Activated T-helper 1 cell treated with anti-CD3 and anti-CD28 coated beads, Interleukin-12 subunit alpha, Interleukin-12 subunit beta, Interleukin-2, Interleukin-4 antibody, amounts not matched to agents 30 ng/mL and 10 ng/mL and 1 ng/mL, durations not matched to agents 14 hours and 24 hours and 36 hours (primary cell): ENCODE data around the gene CARD11. TPM values are rescaled to one million over a fixed set of nuclear protein-coding genes. Genes with fewer than 3 reads are reported as not detected.

Experiments used
- DNase-seq: peaks from one replicate; pipeline ENCODE4 v3.0.0; 2021; ENCODE audit warnings: low spot score
- H3K27ac Mint-ChIP-seq: one replicate; pipeline ENCODE4 v1.8.0; 2021; ENCODE audit warnings: mild to moderate bottlenecking, mixed read lengths
- H3K27me3 Mint-ChIP-seq: one replicate; pipeline ENCODE4 v1.8.0; 2022; ENCODE audit warnings: mild to moderate bottlenecking, moderate library complexity, mixed read lengths; ENCODE audit not compliant: insufficient read depth
- H3K36me3 Mint-ChIP-seq: one replicate; pipeline ENCODE4 v1.8.0; 2021; ENCODE audit warnings: low read depth, mixed read lengths
- H3K4me1 Mint-ChIP-seq: one replicate; pipeline ENCODE4 v1.8.0; 2021; ENCODE audit warnings: low read depth, mixed read lengths
- H3K4me3 Mint-ChIP-seq: one replicate; pipeline ENCODE4 v1.8.0; 2021; ENCODE audit warnings: mild to moderate bottlenecking, moderate library complexity, mixed read lengths
- H3K9me3 Mint-ChIP-seq: one replicate; pipeline ENCODE4 v1.8.0; 2021; ENCODE audit warnings: mixed read lengths
- intact Hi-C: fragments of 100-400 bp; cut with micrococcal nuclease; formaldehyde crosslinking; loops from one replicate; pipeline ENCODE4 v1.15.1; 2024
- total RNA-seq: library from RNA; stranded (reverse); gene quantifications from 2 replicates; pipeline ENCODE4 v1.2.3, GENCODE V29; 2022

The CARD11 gene
- total RNA-seq, 1 donor from 2014 or later, result 128 TPM

DNA sequence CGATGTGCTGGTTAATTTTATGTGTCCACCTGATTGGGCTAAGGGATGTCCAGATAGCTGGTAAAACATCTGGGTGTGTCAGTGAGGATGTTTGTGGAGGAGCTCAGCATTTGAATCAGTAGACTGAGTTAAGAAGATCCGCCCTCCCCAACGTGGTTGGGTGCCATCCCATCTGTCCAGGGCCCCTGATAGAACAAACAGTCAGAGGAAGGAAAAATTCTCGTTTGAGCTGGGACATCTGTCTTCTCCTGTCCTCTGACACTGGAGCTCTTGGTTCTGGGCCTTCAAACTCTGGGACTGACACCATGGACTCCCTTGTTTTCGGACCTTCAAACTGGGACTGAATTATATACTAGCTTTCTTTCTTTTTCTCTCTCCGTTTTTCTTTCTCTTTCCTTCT is 59.6 kb downstream of the CARD11 start:
- DNase-seq, result no peak
- Mint-ChIP-seq H3K27ac (peak overlapping the region; percentile 64), H3K27me3 (no peaks in the 10 kb centered on the region), H3K36me3 (peaks cover 42% of the 10 kb centered on the region), H3K9me3 (peaks cover 4% of the 10 kb centered on the region), H3K4me1 (peaks cover 75% of the 10 kb centered on the region), H3K4me3 (no peak overlapping the region)
- intact Hi-C loops, result no loop called here

DNA sequence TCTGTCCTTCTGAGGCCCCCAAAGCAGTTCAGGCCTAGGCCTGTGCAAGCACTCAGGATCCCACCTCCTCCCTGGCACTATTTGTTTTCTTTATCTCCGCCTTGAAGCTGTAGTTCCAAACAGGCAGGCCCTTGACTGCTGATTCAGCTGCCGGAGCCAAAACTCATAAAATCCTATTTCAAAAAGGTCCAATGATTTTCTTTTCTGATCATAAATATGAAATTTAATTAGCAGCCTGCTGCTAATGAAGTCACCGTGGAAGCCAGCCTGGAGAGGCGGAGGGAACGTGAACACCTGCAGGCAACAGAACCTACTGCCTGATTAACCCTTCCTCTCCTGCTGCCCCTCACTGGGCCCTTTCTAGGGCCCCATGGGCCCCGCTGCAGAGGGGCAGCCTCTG is 60.1 kb downstream of the CARD11 start:
- intact Hi-C loops, result no loop called here
- H3K4me3 Mint-ChIP-seq, result peak overlapping the region; percentile 11

DNA sequence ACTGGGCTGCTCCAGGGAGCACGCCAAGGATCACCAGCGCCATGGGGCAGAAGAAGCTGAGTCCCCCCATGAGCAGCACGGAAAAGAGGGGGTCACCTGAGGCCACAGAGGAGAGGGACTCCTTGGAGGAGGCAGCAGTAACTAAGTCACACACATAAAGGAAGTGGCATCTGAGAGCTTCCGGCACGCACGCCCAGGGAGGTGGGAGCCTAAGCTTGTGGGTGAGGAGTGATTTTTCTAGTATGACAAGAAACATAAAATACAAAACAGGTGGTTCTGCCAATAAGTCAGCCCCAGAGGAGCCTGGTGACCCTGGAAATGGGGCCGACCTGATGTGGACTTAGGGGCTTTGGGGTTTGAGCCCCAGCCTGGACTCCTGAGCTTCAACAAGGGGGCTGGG is 60.8 kb downstream of the CARD11 start:
- DNase-seq, result peak; percentile 59
- Mint-ChIP-seq H3K36me3 (peaks cover 40% of the 10 kb centered on the region), H3K27ac (peak overlapping the region; percentile 81), H3K4me3 (peak overlapping the region; percentile 11), H3K4me1 (peaks cover 81% of the 10 kb centered on the region), H3K27me3 (no peaks in the 10 kb centered on the region), H3K9me3 (no peaks in the 10 kb centered on the region)
- intact Hi-C loops, result no loop called here

More for the DNA sequence above, 60.1 kb downstream of the CARD11 start:
- Mint-ChIP-seq H3K4me1 (peaks cover 78% of the 10 kb centered on the region), H3K9me3 (peaks cover 2% of the 10 kb centered on the region), H3K27me3 (no peaks in the 10 kb centered on the region), H3K36me3 (peaks cover 43% of the 10 kb centered on the region), H3K27ac (peak overlapping the region; percentile 81)
- DNase-seq, result no peak

DNA sequence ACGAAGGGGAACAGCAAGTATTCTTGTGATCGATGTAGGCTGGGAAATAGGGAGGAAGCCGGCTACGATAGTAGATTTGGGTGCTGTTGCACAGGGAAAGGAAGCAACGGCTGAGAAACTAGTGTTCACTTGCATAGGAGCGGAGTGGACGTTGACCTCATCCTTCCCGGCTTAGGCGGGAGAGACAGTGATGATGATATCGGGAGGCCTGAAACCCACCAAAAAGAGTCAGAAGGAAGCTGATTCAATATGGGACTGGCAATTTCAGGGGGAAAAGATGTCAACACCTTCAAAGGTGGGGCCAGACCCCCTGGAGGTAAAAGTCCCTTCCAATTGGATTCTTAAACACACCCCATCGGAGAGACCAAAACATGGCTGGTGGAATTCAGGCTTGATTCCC is 61.3 kb downstream of the CARD11 start:
- Mint-ChIP-seq H3K36me3 (peaks cover 38% of the 10 kb centered on the region), H3K4me3 (peak overlapping the region; percentile 11), H3K27me3 (no peaks in the 10 kb centered on the region), H3K27ac (peak overlapping the region; percentile 81), H3K9me3 (no peaks in the 10 kb centered on the region), H3K4me1 (peaks cover 81% of the 10 kb centered on the region)
- no peak for DNase-seq
- intact Hi-C loops, result no loop called here

DNA sequence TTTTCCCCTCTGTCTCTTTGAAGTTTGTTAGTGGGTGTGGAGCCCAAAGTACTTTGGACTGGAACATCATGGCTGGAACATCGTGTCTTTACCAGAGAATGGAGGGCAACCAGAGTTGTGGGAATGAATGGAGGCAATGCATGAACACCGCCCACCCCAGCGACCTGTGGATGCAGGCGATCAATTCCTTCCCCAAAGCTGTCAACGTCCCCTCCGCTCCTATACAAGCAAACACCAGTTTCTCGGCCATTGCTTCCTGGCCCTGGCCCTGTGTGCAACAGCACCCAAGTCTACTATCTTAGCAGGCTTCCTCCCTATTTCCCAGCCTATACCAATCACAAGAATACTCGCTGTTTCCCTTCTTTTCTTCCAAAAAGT is 62.6 kb downstream of the CARD11 start:
- peak overlapping the region; percentile 85 for H3K27ac Mint-ChIP-seq
- intact Hi-C loops, result no loop called here
- peaks cover 39% of the 10 kb centered on the region for H3K36me3 Mint-ChIP-seq
- no peaks in the 10 kb centered on the region for H3K9me3 Mint-ChIP-seq
- no peak for DNase-seq
- no peaks in the 10 kb centered on the region for H3K27me3 Mint-ChIP-seq
- peaks cover 72% of the 10 kb centered on the region for H3K4me1 Mint-ChIP-seq
- peak overlapping the region; percentile 25 for H3K4me3 Mint-ChIP-seq

DNA sequence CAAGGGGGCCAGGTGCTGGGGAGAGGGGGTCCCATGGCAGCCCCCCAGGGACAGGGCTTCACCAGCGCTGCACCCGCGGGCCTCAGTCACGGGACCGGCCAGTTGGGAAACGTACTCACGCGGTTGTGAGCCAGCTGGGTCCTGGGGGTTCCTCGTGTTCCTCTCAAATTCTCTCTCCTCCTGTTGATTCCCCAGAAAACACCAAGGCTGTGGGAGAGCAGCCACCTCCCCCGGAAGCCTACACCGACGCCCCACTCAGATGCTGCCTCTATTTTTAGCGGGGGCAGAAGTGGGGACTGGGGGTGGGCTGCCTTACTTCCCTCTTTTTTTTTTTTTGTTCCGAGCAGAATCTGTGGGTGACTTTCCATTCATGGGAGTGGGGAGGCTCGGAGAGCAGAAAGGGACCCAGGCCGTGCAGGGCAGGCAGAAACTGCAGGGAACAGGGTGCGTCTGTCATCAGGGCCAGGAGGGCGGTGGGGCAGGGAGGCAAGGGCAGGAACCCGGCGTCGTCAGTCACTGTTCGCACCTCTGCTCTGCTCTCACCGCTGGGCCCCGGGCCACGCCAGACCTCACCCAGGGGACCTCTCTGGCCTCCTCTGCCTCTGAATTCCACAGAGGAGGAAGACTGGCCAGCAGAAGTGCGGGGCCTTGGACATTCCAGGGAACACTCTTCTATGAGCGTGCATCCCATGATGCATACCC is 63.1 kb downstream of the CARD11 start:
- Mint-ChIP-seq H3K27me3 (no peaks in the 10 kb centered on the region), H3K36me3 (peaks cover 39% of the 10 kb centered on the region), H3K4me3 (peak overlapping the region; percentile 25), H3K4me1 (peaks cover 69% of the 10 kb centered on the region), H3K27ac (peak overlapping the region; percentile 85), H3K9me3 (no peaks in the 10 kb centered on the region)
- intact Hi-C loops, result no loop called here
- DNase-seq, result no peak

DNA sequence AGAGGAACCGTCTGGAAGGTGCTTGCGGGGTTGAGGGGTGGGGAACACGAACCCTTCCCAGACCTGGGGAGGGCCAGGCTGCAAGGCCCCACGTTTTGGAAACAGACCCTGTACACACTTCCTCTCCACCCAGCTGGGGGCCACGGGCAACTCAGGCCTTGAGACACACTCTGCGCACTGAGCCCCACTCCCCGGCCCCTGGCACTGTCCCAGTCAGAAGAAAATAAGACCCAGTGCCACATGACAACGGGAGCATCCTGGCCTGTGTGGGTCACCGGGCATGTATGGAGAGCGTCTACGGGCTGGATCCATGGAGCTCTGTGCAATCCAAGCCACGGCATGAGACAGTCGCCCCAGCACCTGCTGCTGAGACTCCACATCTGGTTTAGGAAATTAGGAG is 63.7 kb downstream of the CARD11 start:
- intact Hi-C loops, result loop anchor here (2.0 to 5.0 kb wide), 3 partner anchors 32 to 108 kb away; partner anchors contain the start of gene CARD11
- Mint-ChIP-seq H3K4me3 (peak overlapping the region; percentile 56), H3K27ac (peak overlapping the region; percentile 85), H3K36me3 (peaks cover 41% of the 10 kb centered on the region), H3K9me3 (no peaks in the 10 kb centered on the region), H3K4me1 (peaks cover 65% of the 10 kb centered on the region), H3K27me3 (no peaks in the 10 kb centered on the region)
- DNase-seq, result no peak

DNA sequence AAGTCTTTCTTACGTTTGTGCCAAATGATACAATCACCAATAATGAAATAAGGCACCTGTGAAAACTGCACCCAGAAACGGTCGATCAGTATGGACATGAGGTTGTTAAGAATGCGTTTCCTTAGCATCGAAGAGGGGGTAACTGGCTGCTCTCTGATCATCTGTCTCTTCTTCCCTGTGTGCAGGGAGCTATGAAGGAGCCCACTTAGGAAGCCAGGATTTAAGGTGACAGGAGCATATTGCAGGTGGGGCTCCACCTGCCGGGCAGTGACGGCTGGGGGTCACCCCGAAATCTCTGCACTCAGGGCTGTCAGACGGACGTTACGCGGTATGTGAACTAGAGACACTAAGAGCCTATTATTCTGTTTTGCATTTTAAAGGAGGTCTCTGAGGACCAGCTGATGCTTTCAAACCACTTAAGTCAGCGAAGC is 64.5 kb downstream of the CARD11 start:
- peak overlapping the region; percentile 67 for H3K4me3 Mint-ChIP-seq
- peaks cover 48% of the 10 kb centered on the region for H3K36me3 Mint-ChIP-seq
- intact Hi-C loops, result loop anchor here (2.0 to 5.0 kb wide), 3 partner anchors 33 to 107 kb away; partner anchors contain the start of gene CARD11
- peaks cover 64% of the 10 kb centered on the region for H3K4me1 Mint-ChIP-seq
- no peaks in the 10 kb centered on the region for H3K27me3 Mint-ChIP-seq
- H3K27ac Mint-ChIP-seq, result peak overlapping the region; percentile 89
- no peaks in the 10 kb centered on the region for H3K9me3 Mint-ChIP-seq
- DNase-seq, result no peak

DNA sequence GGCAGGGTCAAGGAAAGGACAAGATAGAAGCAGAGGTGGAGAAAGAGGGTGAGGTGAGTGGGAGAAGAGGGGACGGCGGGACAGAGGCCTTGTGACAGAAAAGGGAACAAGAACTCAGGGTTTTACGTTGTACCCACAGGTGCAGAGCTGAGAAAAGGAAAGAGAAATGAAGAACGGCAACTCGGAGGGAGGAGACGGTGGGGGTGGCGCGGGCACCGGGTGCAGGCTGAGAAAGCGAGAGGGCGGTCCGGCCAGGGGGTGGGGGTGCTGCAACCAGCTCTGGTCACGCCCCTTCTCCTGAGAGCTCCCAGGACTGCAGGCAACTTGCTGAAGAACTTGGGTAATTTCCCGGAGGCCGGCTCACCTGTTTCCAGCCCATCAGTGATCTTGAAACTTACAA is 65.3 kb downstream of the CARD11 start:
- Mint-ChIP-seq H3K9me3 (no peaks in the 10 kb centered on the region), H3K4me3 (peak overlapping the region; percentile 67), H3K4me1 (peaks cover 64% of the 10 kb centered on the region), H3K27me3 (no peaks in the 10 kb centered on the region), H3K27ac (peak overlapping the region; percentile 89), H3K36me3 (peaks cover 49% of the 10 kb centered on the region)
- intact Hi-C loops, result loop anchor here (1.0 to 5.0 kb wide), 8 partner anchors 22 to 128 kb away; partner anchors contain the start of gene CARD11
- DNase-seq, result peak; percentile 78

DNA sequence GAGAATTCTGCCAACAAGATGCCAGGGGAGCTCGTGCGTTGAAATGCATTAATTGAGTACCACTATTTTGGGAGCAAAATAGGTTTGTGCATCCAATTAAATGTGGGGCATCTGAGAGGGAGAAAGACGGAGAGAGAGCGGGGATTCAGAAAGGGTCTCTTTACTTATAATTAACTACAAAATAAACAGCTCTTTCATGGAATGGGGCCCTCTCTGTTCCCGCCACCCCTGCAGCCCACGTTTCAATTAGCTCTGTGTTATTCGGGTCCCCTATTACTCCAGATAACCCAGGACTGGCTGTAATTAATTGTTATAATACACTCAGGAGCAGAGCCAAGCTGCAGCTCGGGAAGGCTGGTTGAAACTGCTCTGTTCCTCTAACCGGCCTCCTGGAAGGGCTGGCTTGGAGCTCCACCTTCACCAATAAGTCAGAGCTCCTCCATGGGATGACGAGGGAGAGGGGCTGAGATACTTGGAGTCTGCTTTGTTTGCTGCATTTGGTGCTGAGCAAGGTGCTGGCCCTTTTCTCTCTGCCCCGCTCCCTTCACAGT is 67.8 kb downstream of the CARD11 start:
- no peaks in the 10 kb centered on the region for H3K27me3 Mint-ChIP-seq
- intact Hi-C loops, result loop anchor here (5.0 kb wide), 2 partner anchors 36 to 104 kb away; no protein-coding TSS in a partner anchor

DNA sequence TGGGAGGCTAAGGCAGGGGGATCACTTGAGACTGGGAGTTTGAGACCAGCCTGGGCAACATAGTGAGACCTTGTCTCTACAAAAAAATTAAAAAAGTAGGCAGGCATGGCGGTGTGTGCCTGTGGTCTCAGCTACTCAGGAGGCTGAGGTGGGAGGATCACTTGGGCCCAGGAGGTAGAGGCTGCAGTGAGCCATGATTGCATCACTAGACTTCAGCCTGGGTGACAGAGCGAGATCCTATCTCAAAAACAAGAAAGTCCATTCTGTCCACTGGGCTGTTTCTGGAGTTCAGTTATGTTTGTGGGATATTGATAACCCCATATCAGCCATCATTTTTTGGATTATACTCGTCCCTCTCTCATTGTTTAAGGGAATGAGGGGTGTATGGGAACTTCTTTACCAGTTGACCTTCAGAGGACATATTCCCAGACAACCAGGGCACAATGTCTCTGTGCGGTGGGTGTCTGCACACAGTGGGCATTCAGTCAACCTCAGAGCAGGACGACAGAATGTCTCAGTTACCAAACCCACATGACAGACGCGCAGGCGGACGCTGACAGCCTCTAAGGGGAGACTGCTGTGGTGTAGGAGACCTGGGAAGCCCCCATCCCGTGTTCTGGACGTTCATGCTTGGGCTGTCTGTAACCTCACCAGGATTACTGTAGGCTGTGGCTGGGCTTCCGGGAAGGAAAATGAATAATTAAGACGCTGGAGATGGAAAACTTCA is 69.4 kb downstream of the CARD11 start:
- no peak for DNase-seq
- intact Hi-C loops, result no loop called here
- Mint-ChIP-seq H3K4me1 (peaks cover 39% of the 10 kb centered on the region), H3K27me3 (no peaks in the 10 kb centered on the region), H3K4me3 (no peak overlapping the region), H3K27ac (no peak overlapping the region), H3K36me3 (peaks cover 43% of the 10 kb centered on the region), H3K9me3 (no peaks in the 10 kb centered on the region)

More for the DNA sequence above, 67.8 kb downstream of the CARD11 start:
- Mint-ChIP-seq H3K4me1 (peaks cover 55% of the 10 kb centered on the region), H3K27ac (no peak overlapping the region), H3K4me3 (no peak overlapping the region), H3K36me3 (peaks cover 43% of the 10 kb centered on the region), H3K9me3 (no peaks in the 10 kb centered on the region)
- DNase-seq, result no peak

DNA sequence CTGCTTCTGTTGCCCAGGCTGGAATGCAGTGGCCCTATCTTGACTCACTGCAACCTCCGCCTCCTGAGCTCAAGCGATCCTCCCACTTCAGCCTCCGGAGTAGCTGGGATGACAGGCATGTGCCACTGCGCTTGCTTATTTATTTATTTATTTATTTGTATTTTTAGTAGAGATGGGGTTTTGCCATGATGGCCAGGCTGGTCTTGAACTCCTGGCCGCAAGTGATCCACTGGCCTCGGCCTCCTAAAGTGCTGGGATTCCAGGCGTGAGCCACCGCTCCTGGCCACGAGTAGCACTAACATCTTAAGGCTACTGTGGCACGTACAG is 70.9 kb downstream of the CARD11 start:
- no peak overlapping the region for H3K4me3 Mint-ChIP-seq

More for the DNA sequence above, 70.9 kb downstream of the CARD11 start:
- Mint-ChIP-seq H3K27me3 (no peaks in the 10 kb centered on the region), H3K27ac (peak overlapping the region; percentile 64), H3K36me3 (peaks cover 35% of the 10 kb centered on the region), H3K4me1 (peaks cover 26% of the 10 kb centered on the region), H3K9me3 (no peaks in the 10 kb centered on the region)
- no peak for DNase-seq
- intact Hi-C loops, result no loop called here
